ENCODE data around the gene KCNA2. TPM values are rescaled to one million over a fixed set of nuclear protein-coding genes. Genes with fewer than 3 reads are reported as not detected.

Gene KCNA2
- total RNA-seq, 1 experiment from 2014 or later, result 1.1 TPM

GRCh38 chr1:110570901-110571300 lies 35.3 kb downstream of the KCNA2 start:
- H3K4me3 ChIP-seq (ENCODE audit: low read depth in 2 of 2, low read length in 2 of 2), result no peak overlapping the region
- intact Hi-C loops (cut with micrococcal nuclease; ENCODE audit: unreplicated experiment) (no loop called here), in situ Hi-C loops (cut with HindIII; ENCODE audit: low pct_unique_long_range_greater_than_20kb, low sequenced_read_pairs) (no loop called here)
- CTCF ChIA-PET, result no interaction called here
- TF ChIP-seq POLR2AphosphoS5 (IDR thresholded peaks at IDR 0.05; ENCODE audit: low read depth, low read length) (no peak), TCF7L2 (IDR thresholded peaks at IDR 0.05; ENCODE audit: low read depth, low read length) (no peak), SIN3A (IDR thresholded peaks at IDR 0.05; ENCODE audit: borderline replicate concordance, insufficient read depth, low read depth, low read length) (no peak), CTCF (IDR thresholded peaks at IDR 0.05) (no peak), REST (IDR thresholded peaks at IDR 0.05; ENCODE audit: insufficient read depth in 1 of 2, low read depth in 2 of 2, low read length in 1 of 2) (no peak)
- DNase-seq (ENCODE audit: low read depth, low spot score) (no peak), ATAC-seq (no peak)
- no TSS peak for BruUV-seq (replicated peaks)
- no peaks in the 10 kb centered on the region for H3K36me3 ChIP-seq (ENCODE audit: control insufficient read depth, insufficient read depth, low read length)
- POLR2A ChIA-PET, result no interaction called here
- H3K9me3 ChIP-seq (ENCODE audit: control insufficient read depth, insufficient read depth, low read depth, low read length), result no peaks in the 10 kb centered on the region
- H3K27me3 ChIP-seq (ENCODE audit: control insufficient read depth, insufficient read depth, low read length), result no peaks in the 10 kb centered on the region
- H3K27ac ChIP-seq (ENCODE audit: low read length), result no peak overlapping the region
- no peaks in the 10 kb centered on the region for H3K4me1 ChIP-seq (ENCODE audit: control insufficient read depth, insufficient read depth, low read length)

GRCh38 chr1:110570307-110570706 lies 35.9 kb downstream of the KCNA2 start:
- intact Hi-C loops (cut with micrococcal nuclease; ENCODE audit: unreplicated experiment), result no loop called here
- Histone ChIP-seq H3K27me3 (ENCODE audit: control insufficient read depth, insufficient read depth, low read length) (no peaks in the 10 kb centered on the region), H3K9me3 (ENCODE audit: control insufficient read depth, insufficient read depth, low read depth, low read length) (no peaks in the 10 kb centered on the region), H3K27ac (ENCODE audit: low read length) (no peak overlapping the region), H3K4me3 (ENCODE audit: low read depth in 2 of 2, low read length in 2 of 2) (no peak overlapping the region), H3K4me1 (ENCODE audit: control insufficient read depth, insufficient read depth, low read length) (no peaks in the 10 kb centered on the region), H3K36me3 (ENCODE audit: control insufficient read depth, insufficient read depth, low read length) (no peaks in the 10 kb centered on the region)
- no TSS peak for BruUV-seq (replicated peaks)
- no peak for DNase-seq (ENCODE audit: low read depth, low spot score)
- in situ Hi-C loops (cut with HindIII; ENCODE audit: low pct_unique_long_range_greater_than_20kb, low sequenced_read_pairs), result no loop called here
- ChIA-PET CTCF (no interaction called here), POLR2A (no interaction called here)
- TF ChIP-seq POLR2AphosphoS5 (IDR thresholded peaks at IDR 0.05; ENCODE audit: low read depth, low read length) (no peak), CTCF (IDR thresholded peaks at IDR 0.05) (no peak), TCF7L2 (IDR thresholded peaks at IDR 0.05; ENCODE audit: low read depth, low read length) (no peak), SIN3A (IDR thresholded peaks at IDR 0.05; ENCODE audit: borderline replicate concordance, insufficient read depth, low read depth, low read length) (no peak), REST (IDR thresholded peaks at IDR 0.05; ENCODE audit: insufficient read depth in 1 of 2, low read depth in 2 of 2, low read length in 1 of 2) (no peak)
- no peak for ATAC-seq

All from Panc1 (cell line).